SU-DHL-6 (cell line): ENCODE measurements around the gene SMPD3.

Experiments used
- EZH2phosphoT487 ChIP-seq: fragments of 200-600 bp; sonication (generic), shearing (Covaris generic); conservative IDR thresholded peaks from 2 replicates; pipeline ENCODE4 v1.6.1; 2018; ENCODE audit warnings: mild to moderate bottlenecking, antibody characterized with exemption, low read length, moderate library complexity, mixed read lengths
- TF ChIP-seq, protein P1 (sequence below): fragments of 200-600 bp; sonication (generic); IDR thresholded peaks from one replicate; pipeline ENCODE4 v1.5.1; 2017; ENCODE audit warnings: antibody characterized with exemption, mild to moderate bottlenecking, low read length, moderate library complexity; ENCODE audit not compliant: insufficient read depth, poor library complexity, severe bottlenecking

DNA sequence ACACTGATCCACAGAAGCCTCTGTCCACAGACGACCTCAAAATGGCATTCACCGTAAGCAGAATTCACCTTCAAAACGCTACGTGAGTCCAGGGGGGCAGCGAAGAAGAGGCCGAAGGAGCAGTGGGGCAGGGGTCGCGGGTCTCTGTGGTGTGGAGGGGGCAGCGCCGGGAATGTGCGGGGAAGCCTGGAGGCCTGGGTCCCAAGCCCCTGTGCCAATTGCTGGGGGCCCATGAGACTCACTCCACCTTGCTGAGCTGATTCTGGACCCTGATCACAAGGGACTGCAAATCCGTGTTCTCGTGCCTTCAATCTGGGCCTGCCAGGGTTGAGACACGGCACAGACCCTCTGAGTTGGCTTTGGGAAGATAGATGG, 43.3 kb upstream of the SMPD3 start:
- TF ChIP-seq, protein P1, sequence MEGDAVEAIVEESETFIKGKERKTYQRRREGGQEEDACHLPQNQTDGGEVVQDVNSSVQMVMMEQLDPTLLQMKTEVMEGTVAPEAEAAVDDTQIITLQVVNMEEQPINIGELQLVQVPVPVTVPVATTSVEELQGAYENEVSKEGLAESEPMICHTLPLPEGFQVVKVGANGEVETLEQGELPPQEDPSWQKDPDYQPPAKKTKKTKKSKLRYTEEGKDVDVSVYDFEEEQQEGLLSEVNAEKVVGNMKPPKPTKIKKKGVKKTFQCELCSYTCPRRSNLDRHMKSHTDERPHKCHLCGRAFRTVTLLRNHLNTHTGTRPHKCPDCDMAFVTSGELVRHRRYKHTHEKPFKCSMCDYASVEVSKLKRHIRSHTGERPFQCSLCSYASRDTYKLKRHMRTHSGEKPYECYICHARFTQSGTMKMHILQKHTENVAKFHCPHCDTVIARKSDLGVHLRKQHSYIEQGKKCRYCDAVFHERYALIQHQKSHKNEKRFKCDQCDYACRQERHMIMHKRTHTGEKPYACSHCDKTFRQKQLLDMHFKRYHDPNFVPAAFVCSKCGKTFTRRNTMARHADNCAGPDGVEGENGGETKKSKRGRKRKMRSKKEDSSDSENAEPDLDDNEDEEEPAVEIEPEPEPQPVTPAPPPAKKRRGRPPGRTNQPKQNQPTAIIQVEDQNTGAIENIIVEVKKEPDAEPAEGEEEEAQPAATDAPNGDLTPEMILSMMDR = no peak
- no peak for TF ChIP-seq EZH2phosphoT487
